HG03196 (cell line): ENCODE results near the gene CA5A.
"Not testable (repeated sequence)": the region's sequence is repeated elsewhere in the genome, so short reads cannot be mapped to it uniquely, and the experiment has no call there.

Source experiments
- ATAC-seq: cut with Tn5 transposase; IDR thresholded peaks from one replicate; pipeline ENCODE4 v1.9.1; 2021; ENCODE audit not compliant: unreplicated experiment

The CA5A gene

GRCh38 chr16:87897521-87898505 lies 38.5 kb downstream of the CA5A start:
- ATAC-seq: no peak

- not testable (repeated sequence) for ATAC-seq
These were observed 39.3 kb downstream of the CA5A start for GRCh38 chr16:87896924-87897520.

- not testable (repeated sequence) for ATAC-seq
These were observed 40.0 kb downstream of the CA5A start for GRCh38 chr16:87896176-87896890.

GRCh38 chr16:87895641-87896141 lies 40.6 kb downstream of the CA5A start:
- ATAC-seq: no peak

GRCh38 chr16:87894005-87894404 lies 42.3 kb downstream of the CA5A start:
- ATAC-seq: not testable (repeated sequence)

GRCh38 chr16:87891764-87892163 lies 44.6 kb downstream of the CA5A start:
- ATAC-seq: no peak

GRCh38 chr16:87889762-87890161 lies 46.6 kb downstream of the CA5A start:
- not testable (repeated sequence) for ATAC-seq

GRCh38 chr16:87888346-87888745 lies 48.0 kb downstream of the CA5A start:
- not testable (repeated sequence) for ATAC-seq

GRCh38 chr16:87887931-87888330 lies 48.4 kb downstream of the CA5A start:
- not testable (repeated sequence) for ATAC-seq

GRCh38 chr16:87885371-87885967 lies 50.9 kb downstream of the CA5A start:
- ATAC-seq: not testable (repeated sequence)

- ATAC-seq: no peak
These were observed 53.8 kb downstream of the CA5A start for GRCh38 chr16:87882436-87883019.

- no peak for ATAC-seq
These were observed 54.8 kb downstream of the CA5A start for GRCh38 chr16:87881324-87882200.

- ATAC-seq: no peak
These were observed 56.1 kb downstream of the CA5A start for GRCh38 chr16:87880117-87880696.

GRCh38 chr16:87879411-87880013 lies 56.8 kb downstream of the CA5A start:
- ATAC-seq: not testable (repeated sequence)

- no peak for ATAC-seq
These were observed 57.6 kb downstream of the CA5A start for GRCh38 chr16:87878704-87879103.

- no peak for ATAC-seq
These were observed 58.3 kb downstream of the CA5A start for GRCh38 chr16:87877942-87878507.

- no peak for ATAC-seq
These were observed 61.5 kb downstream of the CA5A start for GRCh38 chr16:87874639-87875427.
